Retina (tissue), 1 donor: Measurements from ENCODE around the gene MSI2.
A peak's percentile ranks its signal among the peaks of the same experiment; 100 is the strongest.

Experiments used
- DNase-seq: peaks from one replicate; pipeline ENCODE4 v3.0.0-alpha.2; 2016

MSI2 gene

DNA sequence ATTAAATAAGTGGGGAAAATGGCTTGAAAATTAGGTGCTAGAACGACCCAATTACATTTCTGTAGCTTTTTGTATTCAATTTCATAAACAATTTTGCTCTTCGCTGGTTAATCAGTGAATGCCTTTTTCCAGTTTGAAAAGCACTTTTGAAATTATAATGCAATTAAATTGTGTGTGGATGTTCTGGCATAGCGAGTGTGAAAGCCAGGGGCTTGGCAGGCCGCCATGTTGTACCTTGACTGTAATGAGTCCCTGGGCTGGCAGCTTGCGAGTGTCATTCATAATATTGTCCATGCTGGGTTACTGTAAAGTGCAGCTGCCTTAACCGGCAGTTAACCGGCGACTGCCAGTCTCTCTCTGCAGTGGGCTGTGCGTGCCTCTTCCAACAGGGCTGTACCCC lies 310.9 kb downstream of the MSI2 start:
- DNase-seq, result no peak

- no peak for DNase-seq
These were observed 312.0 kb downstream of the MSI2 start for GRCh38 chr17:57568340-57568739.

DNA sequence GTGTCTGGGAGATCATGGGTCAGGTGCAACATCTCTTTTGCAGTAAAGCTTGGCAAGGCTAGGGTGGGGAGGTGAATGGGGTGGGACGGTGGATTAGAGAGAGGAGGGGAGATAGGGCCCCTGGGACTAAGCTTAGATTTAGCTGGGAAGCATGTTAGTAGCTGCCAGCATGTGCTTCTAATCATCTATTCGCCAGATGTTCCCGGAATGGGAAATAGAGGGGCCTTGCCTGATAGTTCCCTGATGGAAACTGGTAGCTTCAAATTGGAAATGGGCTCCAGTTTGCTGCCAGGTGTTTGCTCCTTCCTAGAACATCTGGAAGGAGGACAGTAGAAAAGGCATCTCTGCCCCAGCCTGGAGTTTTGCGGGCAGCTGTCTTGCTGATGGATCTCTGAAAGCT lies 312.7 kb downstream of the MSI2 start:
- no peak for DNase-seq

DNA sequence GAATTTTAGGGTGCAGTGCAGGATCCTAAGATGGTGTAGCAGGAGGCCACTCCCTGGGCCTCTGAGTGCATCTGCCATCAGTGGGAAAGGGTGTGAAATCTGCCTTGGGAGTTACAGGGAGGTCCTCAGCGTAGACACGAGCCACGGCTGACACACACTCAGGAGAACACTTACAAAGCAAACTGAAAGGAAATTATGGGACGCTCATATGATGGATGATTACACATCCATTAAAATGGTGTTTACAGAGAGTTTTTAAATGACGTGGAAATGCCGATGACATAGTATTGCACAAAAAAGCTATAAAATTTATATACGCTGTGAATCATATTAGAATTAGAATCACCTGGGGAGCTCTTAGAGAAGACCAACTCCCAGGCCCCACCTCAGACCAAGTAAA lies 313.5 kb downstream of the MSI2 start:
- no peak for DNase-seq

GRCh38 chr17:57570724-57571344 lies 314.5 kb downstream of the MSI2 start:
- DNase-seq, result no peak

DNA sequence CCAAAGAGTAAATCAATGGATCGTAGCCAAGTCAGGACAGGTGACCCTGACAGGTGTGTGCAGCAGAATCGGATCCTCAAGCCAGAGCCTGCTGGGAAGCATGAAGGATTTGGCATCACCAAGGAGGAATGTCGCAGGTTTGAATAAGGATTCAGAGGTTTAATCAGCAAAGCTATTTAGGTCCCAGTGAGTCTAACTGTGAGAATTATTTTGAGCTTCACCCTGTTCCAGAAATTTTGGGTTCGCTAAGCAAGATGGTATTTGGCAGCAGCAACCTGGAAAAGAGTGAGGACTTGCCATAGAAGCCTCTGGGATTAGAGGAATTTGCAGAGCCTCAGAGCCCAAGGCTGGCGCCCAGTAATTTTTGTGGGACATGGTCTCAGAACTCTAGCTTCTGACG lies 315.7 kb downstream of the MSI2 start:
- no peak for DNase-seq

- no peak for DNase-seq
These were observed 316.3 kb downstream of the MSI2 start for GRCh38 chr17:57572600-57572999.

DNA sequence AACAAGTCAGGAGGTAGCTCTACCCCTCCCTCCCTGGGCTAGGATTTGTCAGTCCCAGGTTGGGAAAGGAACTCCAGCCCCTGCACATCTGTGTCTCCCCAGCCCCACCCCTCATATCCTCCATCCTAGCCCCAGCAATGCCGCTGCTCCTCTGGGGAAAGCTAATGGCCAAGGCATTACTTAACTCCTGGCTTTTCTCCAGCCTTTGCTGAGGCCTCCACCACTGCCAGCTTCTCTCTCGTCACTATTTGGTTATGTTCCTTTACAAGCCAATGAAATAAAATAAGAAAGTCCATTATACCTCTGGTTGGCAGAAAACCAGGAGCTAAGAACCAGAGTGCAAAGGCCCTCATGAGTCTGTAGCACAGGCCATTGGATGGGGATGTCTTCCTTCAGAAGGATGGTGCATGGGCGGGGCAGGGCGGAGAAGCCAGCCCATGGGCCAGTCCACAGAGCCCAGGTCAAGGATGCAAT lies 317.8 kb downstream of the MSI2 start:
- no peak for DNase-seq

DNA sequence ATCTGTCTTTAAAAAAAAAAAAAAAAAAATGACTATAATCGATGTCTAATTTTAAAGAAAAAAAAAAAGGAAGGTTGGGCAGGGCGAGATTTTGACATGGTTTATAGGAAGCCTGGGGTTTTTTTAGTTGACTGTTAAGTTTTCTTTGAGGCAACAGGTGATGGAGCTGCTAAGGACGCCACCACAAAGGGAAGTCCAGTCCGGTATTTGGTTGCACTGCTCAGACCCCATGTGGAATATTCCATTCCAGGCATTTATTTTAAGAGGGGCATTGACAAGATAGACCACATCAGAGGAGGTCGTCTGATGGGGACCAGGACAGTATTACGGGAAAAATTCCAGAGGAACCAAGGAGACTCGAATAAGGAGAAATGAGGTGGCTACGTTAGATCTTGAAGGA lies 320.4 kb downstream of the MSI2 start:
- DNase-seq, result no peak

- peak; percentile 84 for DNase-seq
These were observed 321.7 kb downstream of the MSI2 start for GRCh38 chr17:57577751-57578607.

GRCh38 chr17:57578608-57579225 lies 322.4 kb downstream of the MSI2 start:
- no peak for DNase-seq

- no peak for DNase-seq
These were observed 322.9 kb downstream of the MSI2 start for GRCh38 chr17:57579245-57579644.

GRCh38 chr17:57580055-57580739 lies 323.9 kb downstream of the MSI2 start:
- DNase-seq, result no peak

GRCh38 chr17:57582881-57583756 lies 326.8 kb downstream of the MSI2 start:
- no peak for DNase-seq

DNA sequence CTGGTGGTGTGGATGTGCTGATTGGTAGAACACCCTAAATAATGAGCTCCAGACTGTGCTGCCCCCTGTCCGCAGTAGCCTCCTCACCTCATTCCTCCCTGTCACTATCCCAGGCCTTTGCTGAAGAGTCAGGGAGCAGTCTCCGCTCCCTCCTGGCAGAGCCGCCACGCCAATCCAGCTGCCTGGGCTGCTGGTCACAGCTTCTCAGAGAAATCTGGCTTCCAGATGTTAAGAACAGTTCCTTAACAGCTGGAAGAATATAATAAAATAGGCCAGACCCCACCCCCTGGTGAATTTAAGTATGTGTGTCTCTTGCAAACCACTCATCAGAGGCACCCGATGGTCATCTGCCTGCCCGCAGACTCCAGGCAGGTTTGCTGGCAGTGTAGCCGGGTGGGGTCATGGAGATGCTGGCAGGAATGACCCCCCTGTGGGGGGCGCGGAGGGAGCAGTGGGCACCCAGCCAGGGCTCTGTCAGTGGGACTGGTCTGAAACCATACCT lies 327.8 kb downstream of the MSI2 start:
- DNase-seq, result no peak

DNA sequence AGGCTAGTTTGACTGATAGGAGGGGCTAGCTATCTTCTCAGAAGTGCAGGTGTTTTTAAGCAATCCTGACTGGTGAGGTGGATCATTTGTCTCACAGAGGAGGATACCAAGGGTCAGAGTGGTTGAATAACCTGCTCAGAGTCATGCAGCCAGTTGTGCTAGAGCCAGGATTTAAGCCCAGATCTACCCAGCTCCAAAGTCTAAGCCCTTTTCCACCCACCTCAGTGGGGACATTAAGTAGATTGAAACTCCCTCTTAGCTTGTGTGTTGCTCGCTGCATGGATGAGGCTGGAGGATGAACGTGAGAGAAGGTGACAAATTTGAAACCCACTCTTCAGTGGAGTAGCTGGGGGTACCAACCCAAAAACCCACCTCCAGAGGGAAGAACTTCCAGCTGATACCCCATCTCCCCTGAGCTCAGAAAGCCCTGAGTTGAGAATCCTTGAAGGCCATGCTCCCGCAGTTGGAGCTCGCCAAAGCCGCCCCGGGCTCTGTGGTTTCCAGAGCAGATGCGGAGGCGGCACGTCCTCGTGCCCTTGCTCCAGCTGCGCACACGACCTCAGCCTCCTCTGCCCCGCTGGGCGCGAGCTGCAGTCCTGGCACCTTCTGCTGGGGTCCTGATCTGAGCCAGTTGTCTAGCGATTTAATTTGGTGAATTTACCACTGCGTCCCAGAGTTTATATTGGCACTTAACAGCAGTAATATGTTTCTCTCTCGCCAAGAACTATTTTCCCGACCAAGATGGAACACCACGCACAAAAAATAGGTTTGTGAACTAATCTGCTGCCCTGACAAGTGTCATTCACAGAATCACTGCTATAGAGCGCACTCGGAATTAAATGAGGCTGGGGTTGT lies 329.2 kb downstream of the MSI2 start:
- peak; percentile 65 for DNase-seq

DNA sequence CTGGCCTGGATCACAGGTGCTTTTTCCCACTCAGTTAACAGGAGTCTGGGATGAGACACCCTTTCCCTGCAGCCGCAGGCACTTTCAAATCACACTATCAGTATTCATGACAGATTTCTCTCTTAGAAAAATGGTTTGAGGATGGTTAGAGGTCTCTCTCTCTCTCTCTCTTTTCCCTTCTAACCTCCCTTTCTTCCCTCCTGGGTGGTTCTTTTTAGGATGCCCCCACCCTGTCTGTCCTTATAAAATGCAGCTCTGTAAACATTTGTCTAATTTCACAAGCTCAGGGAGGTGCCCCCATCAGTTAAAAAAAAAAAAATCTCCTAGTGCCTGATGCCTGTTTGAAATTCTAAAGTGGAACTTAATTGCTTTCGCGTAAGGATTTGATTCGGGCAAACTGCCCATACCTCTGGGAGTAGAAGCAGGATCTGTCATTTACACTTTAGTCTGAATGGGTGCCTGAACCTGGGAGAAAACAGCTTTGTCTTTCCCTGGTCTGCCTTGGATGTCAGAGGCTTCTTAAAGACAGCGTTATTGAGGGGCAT lies 329.9 kb downstream of the MSI2 start:
- DNase-seq, result no peak

DNA sequence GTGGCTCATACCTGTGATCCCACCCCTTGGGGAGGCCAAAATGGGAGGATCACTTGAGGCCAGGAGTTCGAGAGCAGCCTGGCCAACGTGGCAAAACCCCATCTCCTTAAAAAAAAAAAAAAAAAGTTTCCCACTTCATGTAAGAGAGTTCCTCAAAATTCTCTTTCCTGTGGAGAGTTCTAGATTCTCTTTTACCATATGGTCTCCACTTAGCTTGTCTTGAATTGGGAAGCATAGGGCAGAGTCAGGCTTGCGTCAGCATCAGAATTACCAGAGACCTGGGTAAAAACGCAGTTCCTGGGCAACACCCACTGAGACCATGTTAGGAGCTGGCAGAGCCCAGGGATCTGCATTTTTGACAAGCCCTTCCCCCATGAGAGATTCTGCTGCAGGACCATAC lies 330.4 kb downstream of the MSI2 start:
- no peak for DNase-seq

GRCh38 chr17:57587193-57587969 lies 331.1 kb downstream of the MSI2 start:
- DNase-seq, result no peak

- DNase-seq, result no peak
These were observed 331.8 kb downstream of the MSI2 start for GRCh38 chr17:57588086-57588485.
